K562 (cell line): ENCODE data around the gene SUV39H2. TPM values are rescaled to one million over a fixed set of nuclear protein-coding genes. Genes with fewer than 3 reads are reported as not detected.

ENCODE experiments used
- CHD2 ChIP-seq: IDR thresholded peaks from 2 replicates; pipeline ENCODE4 v1.6.1; 2011; ENCODE audit warnings: low read depth, low read length
- CTBP1 ChIP-seq: fragments of 450-650 bp; IDR thresholded peaks from 2 replicates; pipeline ENCODE4 v1.6.1; 2016; ENCODE audit warnings: borderline replicate concordance
- EP300 ChIP-seq: IDR thresholded peaks from 2 replicates; pipeline ENCODE4 v1.6.1; 2012; ENCODE audit warnings: low read length, improper control_type of control experiment
- EP400 ChIP-seq: fragments of 450-650 bp; IDR thresholded peaks from 2 replicates; pipeline ENCODE4 v1.6.1; 2017; ENCODE audit warnings: antibody characterized with exemption, mild to moderate bottlenecking, moderate library complexity
- ERF ChIP-seq: fragments of 450-650 bp; formaldehyde crosslinking; IDR thresholded peaks from 2 replicates; pipeline ENCODE4 v1.4.0; 2020; ENCODE audit warnings: mild to moderate bottlenecking, mixed read lengths
- EZH2 ChIP-seq: IDR thresholded peaks from 2 replicates; pipeline ENCODE4 v1.6.1; 2012; ENCODE audit warnings: low read depth, mild to moderate bottlenecking, inconsistent platforms, low read length, borderline replicate concordance
- FOXJ2 ChIP-seq: fragments of 200-800 bp; sonication (Bioruptor generic); IDR thresholded peaks from 2 replicates; pipeline ENCODE4 v1.6.1; 2016; ENCODE audit warnings: missing genetic modification characterization, missing compliant biosample characterization
- GABPA ChIP-seq: fragments of 200-800 bp; sonication (Bioruptor generic); conservative IDR thresholded peaks from 2 replicates; pipeline ENCODE4 v1.6.1; 2016; ENCODE audit warnings: low read depth, missing genetic modification characterization, missing compliant biosample characterization
- GABPB2 ChIP-seq: fragments of 250-450 bp; sonication (Bioruptor Pico); conservative IDR thresholded peaks from 2 replicates; pipeline ENCODE4 v1.5.1; 2021; ENCODE audit warnings: mild to moderate bottlenecking
- GATA2 ChIP-seq: sonication (generic); formaldehyde crosslinking; IDR thresholded peaks from 2 replicates; pipeline ENCODE4 v1.4.0; 2020; ENCODE audit warnings: mild to moderate bottlenecking, missing genetic modification reagents
- HCFC1 ChIP-seq: IDR thresholded peaks from 2 replicates; pipeline ENCODE4 v1.6.1; 2012; ENCODE audit warnings: low read depth, low read length, improper control_type of control experiment
- HNRNPK ChIP-seq: fragments of 200-400 bp; formaldehyde crosslinking; IDR thresholded peaks from one replicate; pipeline ENCODE4 v1.6.1; 2018; ENCODE audit warnings: mild to moderate bottlenecking, low read depth, low read length; ENCODE audit not compliant: poor library complexity, severe bottlenecking
- KAT2B ChIP-seq: IDR thresholded peaks from one replicate; pipeline ENCODE4 v1.6.1; 2012; ENCODE audit warnings: low read depth, mild to moderate bottlenecking, control low read depth, inconsistent platforms, low read length, moderate library complexity
- MAFG ChIP-seq: fragments of 450-650 bp; conservative IDR thresholded peaks from 2 replicates; pipeline ENCODE4 v1.6.1; 2016; ENCODE audit warnings: missing genetic modification characterization, missing compliant biosample characterization
- NEUROD1 ChIP-seq: fragments of 150-350 bp; IDR thresholded peaks from 2 replicates; pipeline ENCODE4 v1.6.1; 2014; ENCODE audit warnings: borderline replicate concordance, low read length, low read depth; ENCODE audit not compliant: partially characterized antibody
- NR2F6 ChIP-seq: fragments of 450-650 bp; formaldehyde crosslinking; IDR thresholded peaks from 2 replicates; pipeline ENCODE4 v1.4.0; 2020; ENCODE audit warnings: mild to moderate bottlenecking
- RFX1 ChIP-seq: fragments of 450-650 bp; IDR thresholded peaks from 2 replicates; pipeline ENCODE4 v1.6.1; 2016; ENCODE audit warnings: mild to moderate bottlenecking, moderate library complexity
- SAFB ChIP-seq: fragments of 200-400 bp; formaldehyde crosslinking; IDR thresholded peaks from 2 replicates; pipeline ENCODE4 v1.6.1; 2017; ENCODE audit warnings: low read depth, low read length, borderline replicate concordance
- SMAD1 ChIP-seq: fragments of 150-350 bp; IDR thresholded peaks from 2 replicates; pipeline ENCODE4 v1.6.1; 2014; ENCODE audit warnings: low read length, low read depth; ENCODE audit not compliant: partially characterized antibody
- SMARCE1 ChIP-seq: fragments of 450-650 bp; IDR thresholded peaks from 2 replicates; pipeline ENCODE4 v1.7.1; 2016; ENCODE audit warnings: mild to moderate bottlenecking
- SOX6 ChIP-seq: fragments of 450-650 bp; IDR thresholded peaks from 2 replicates; pipeline ENCODE4 v1.6.1; 2014; ENCODE audit warnings: mild to moderate bottlenecking
- SREBF2 ChIP-seq: sonication (generic); formaldehyde crosslinking; IDR thresholded peaks from 2 replicates; pipeline ENCODE4 v1.4.0; 2020; ENCODE audit warnings: mild to moderate bottlenecking, missing genetic modification reagents
- TCF3 ChIP-seq: sonication (generic); formaldehyde crosslinking; IDR thresholded peaks from 2 replicates; pipeline ENCODE4 v1.4.0; 2020; ENCODE audit warnings: mild to moderate bottlenecking, missing genetic modification reagents
- TCFL5 ChIP-seq: fragments of 250-450 bp; sonication (Bioruptor Pico); conservative IDR thresholded peaks from 2 replicates; pipeline ENCODE4 v1.6.1; 2021; ENCODE audit warnings: mild to moderate bottlenecking, moderate library complexity, matching md5 sums
- THRB ChIP-seq: fragments of 450-650 bp; formaldehyde crosslinking; conservative IDR thresholded peaks from 2 replicates; pipeline ENCODE4 v1.4.0; 2022; ENCODE audit warnings: mild to moderate bottlenecking, missing genetic modification characterization
- VEZF1 ChIP-seq: fragments of 200-800 bp; sonication (Bioruptor generic); IDR thresholded peaks from 2 replicates; pipeline ENCODE4 v1.6.1; 2017; ENCODE audit warnings: missing genetic modification characterization, missing compliant biosample characterization
- ZNF146 ChIP-seq: IDR thresholded peaks from one replicate; pipeline ENCODE4 v1.6.1; 2018; ENCODE audit warnings: missing compliant biosample characterization; ENCODE audit not compliant: unreplicated experiment
- ZNF232 ChIP-seq: sonication (generic); formaldehyde crosslinking; IDR thresholded peaks from 2 replicates; pipeline ENCODE4 v1.8.0; 2022; ENCODE audit warnings: mild to moderate bottlenecking, missing genetic modification reagents
- ZNF507 ChIP-seq: conservative IDR thresholded peaks from 2 replicates; pipeline ENCODE4 v1.6.1; 2017; ENCODE audit warnings: missing genetic modification characterization, missing compliant biosample characterization
- ZNF561 ChIP-seq: fragments of 450-650 bp; formaldehyde crosslinking; conservative IDR thresholded peaks from 2 replicates; pipeline ENCODE4 v1.4.0; 2020; ENCODE audit warnings: mild to moderate bottlenecking, moderate library complexity
- ZNF75A ChIP-seq: fragments of 450-650 bp; formaldehyde crosslinking; IDR thresholded peaks from 2 replicates; pipeline ENCODE4 v1.4.0; 2020; ENCODE audit warnings: mild to moderate bottlenecking
- ZSCAN29 ChIP-seq: fragments of 450-650 bp; IDR thresholded peaks from 2 replicates; pipeline ENCODE4 v1.6.1; 2017
- ZZZ3 ChIP-seq: fragments of 450-650 bp; IDR thresholded peaks from 2 replicates; pipeline ENCODE4 v1.6.1; 2016; ENCODE audit warnings: antibody characterized with exemption, mild to moderate bottlenecking, moderate library complexity
- polyA plus RNA-seq, 8 experiments: library from polyadenylated mRNA; depleted of rRNA in 4 of 8; stranded (reverse) in 5 of 8; unstranded in 3 of 8; fragments of >200 nt; fragmentation: Nextera tagmentation in 2 of 8; fragmentation: Illumina TruSeq in 1 of 8; extraction: Ambion mirVana in 2 of 8; extraction: Trizol in 1 of 8; gene quantifications; 2 replicates each; pipeline versions ENCODE4 v1.2.1 to v1.2.3, GENCODE V29; 2011 to 2014; ENCODE audit warnings: inconsistent platforms in 1 of 8, missing spikeins in 1 of 8
- total RNA-seq, 7 experiments: library from RNA; depleted of rRNA in 6 of 7; stranded (reverse); fragments of >200 nt in 6 of 7; fragmentation: Illumina TruSeq in 2 of 7; extraction: Trizol in 2 of 7; gene quantifications; 2 replicates each; pipeline versions ENCODE4 v1.2.1 to v1.2.3, GENCODE V29; 2011 to 2021; ENCODE audit warnings: low replicate concordance in 1 of 7

SUV39H2 gene
- total and polyA plus RNA-seq, 9 of the 15 experiments (the other 6 are each of a cell fraction or from before 2014, with no cell fraction given) = 24.1 to 54.3 (median 41.3) TPM

- no peak for TF ChIP-seq MAFG (tag)
- no peak for TF ChIP-seq SREBF2 (CRISPR knock-in tag)
- no peak for TF ChIP-seq HNRNPK
- peak; percentile 85 for TF ChIP-seq GATA2 (CRISPR knock-in tag)
- no peak for TF ChIP-seq EZH2
- TF ChIP-seq EP300 = peak; percentile 26; the same call in 1 of the 2 replicates
- no peak for TF ChIP-seq NR2F6 (CRISPR knock-in tag)
- no peak for TF ChIP-seq TCFL5 (CRISPR knock-in tag)
- TF ChIP-seq KAT2B = no peak
- TF ChIP-seq ZNF75A (CRISPR knock-in tag) = no peak
- no peak for TF ChIP-seq HCFC1
- 0 out of 2 replicates have a peak, but pooled peaks have one; percentile 28 for TF ChIP-seq SOX6
- TF ChIP-seq ZNF146 (CRISPR knock-in tag) = no peak
- TF ChIP-seq GABPB2 = no peak
- TF ChIP-seq SMAD1 = no peak
- peak; percentile 15; the same call in 1 of the 2 replicates for TF ChIP-seq VEZF1 (CRISPR knock-in tag)
- TF ChIP-seq ZZZ3 = no peak
- no peak for TF ChIP-seq SAFB
- peak; percentile 35; the same call in 1 of the 2 replicates for TF ChIP-seq SMARCE1
- TF ChIP-seq NEUROD1 = no peak
- TF ChIP-seq THRB = no peak
- no peak for TF ChIP-seq EP400
- no peak for TF ChIP-seq ZSCAN29
- TF ChIP-seq TCF3 (CRISPR knock-in tag) = no peak; the same call in 1 of the 2 replicates
- no peak for TF ChIP-seq ZNF561 (CRISPR knock-in tag)
- no peak for TF ChIP-seq ERF (CRISPR knock-in tag)
- peak; percentile 35; the same call in 1 of the 2 replicates for TF ChIP-seq GABPA (tag)
- 0 out of 2 replicates have a peak, but pooled peaks have one; percentile 17 for TF ChIP-seq CTBP1
- no peak for TF ChIP-seq FOXJ2 (tag)
- TF ChIP-seq ZNF507 (tag) = no peak
- TF ChIP-seq RFX1 = no peak
- no peak for TF ChIP-seq ZNF232
- TF ChIP-seq CHD2 = no peak
Observed at GRCh38 chr10:14844948-14845347, 33.7 kb upstream of the SUV39H2 start (continued).
